ENCODE results near the gene BLCAP. TPM values are rescaled to one million over a fixed set of nuclear protein-coding genes. Genes with fewer than 3 reads are reported as not detected.

The BLCAP gene
- polyA plus RNA-seq, 10 donors, result 283 to 491 (median 416) TPM

DNA sequence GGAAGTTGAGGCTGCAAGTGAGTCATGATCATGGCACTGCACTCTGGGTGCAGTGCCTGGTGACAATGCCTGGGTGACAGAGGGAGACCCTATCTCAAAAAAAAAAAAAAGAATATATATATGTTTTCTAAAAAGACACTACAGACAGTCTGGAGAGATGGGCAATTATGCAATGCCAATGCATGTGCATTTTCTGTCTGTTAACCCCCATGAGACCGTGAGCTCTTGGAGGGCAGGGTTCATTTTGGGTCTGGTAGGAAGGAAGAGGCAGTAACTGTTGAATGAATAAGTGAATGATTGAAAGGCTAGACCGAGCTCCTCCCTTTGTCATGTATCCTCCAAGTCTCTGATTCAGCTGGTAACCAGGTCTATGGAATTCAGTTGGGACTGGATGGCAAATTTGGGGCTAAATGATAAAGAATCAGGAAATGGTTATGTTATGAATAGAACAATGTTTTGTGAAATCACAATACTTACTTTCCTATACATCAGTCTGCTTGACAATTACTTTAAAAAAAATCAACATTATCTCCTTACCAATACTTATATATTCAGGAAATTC is 5.6 kb upstream of the BLCAP start:
- no peak for DNase-seq

DNA sequence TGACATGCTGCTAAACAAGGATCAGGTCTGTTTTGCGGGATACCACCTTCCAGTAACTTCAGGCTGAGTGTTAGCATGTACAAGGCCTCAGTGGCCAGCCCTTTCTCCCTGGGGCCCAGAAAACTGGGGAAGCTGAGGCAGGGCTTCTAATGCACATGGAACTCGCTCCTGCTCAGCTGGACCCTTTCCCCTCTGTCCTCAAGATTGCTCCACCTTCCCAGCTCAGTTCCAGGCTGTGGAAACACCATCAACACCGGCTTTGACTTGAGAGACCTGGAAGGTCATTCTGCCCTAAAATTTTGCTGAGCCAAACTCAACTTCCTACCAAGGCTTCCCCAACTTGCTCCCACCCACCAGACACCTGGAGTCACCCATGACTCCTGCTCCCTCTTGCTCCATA is 4.2 kb upstream of the BLCAP start:
- no peak for DNase-seq

DNA sequence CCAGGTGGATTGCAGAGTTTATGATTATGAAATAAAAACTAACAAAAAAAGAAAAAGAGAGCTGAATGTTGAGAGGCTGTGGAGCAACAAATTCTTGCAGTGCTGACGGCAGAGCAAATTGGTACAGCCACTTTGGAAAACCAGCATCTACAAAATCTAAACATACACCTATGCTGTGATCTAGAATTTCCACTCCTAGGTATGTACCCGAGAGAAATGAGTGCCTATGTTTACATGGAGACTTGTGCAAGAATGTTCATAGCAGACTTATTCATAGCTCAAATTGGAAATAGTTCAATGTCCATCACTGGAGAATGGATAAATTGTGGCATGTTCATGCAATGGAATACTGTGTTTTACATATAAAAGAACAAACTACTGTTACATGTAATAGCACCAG is 3.0 kb upstream of the BLCAP start:
- DNase-seq, result no peak

DNA sequence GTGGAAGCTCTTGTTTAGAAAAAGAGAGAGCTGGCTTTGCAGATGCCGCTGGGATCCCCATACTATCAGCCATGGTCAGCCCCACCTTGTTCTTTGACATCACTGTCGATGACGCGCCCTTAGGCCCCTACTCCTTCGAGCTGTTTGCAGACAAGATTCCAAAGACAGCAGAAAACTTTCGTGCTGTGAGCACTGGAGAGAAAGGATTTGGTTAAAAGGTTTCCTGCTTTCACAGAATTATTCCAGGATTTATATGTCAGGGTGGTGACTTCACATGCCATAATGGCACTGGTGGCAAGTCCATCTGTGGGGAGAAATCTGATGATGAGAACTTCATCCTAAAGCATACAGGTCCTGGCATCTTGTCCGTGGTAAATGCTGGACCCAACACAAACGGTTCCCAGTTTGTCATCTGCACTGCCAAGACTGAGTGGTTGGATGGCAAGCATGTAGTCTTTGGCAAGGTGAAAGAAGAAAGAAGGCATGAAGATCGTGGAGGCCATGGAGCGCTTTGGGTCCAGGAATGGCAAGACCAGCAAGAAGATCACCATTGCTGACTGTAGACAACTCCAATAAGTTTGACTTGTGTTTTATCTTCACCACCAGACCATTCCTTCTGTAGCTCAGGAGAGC is 2.4 kb upstream of the BLCAP start:
- DNase-seq, result no peak

DNA sequence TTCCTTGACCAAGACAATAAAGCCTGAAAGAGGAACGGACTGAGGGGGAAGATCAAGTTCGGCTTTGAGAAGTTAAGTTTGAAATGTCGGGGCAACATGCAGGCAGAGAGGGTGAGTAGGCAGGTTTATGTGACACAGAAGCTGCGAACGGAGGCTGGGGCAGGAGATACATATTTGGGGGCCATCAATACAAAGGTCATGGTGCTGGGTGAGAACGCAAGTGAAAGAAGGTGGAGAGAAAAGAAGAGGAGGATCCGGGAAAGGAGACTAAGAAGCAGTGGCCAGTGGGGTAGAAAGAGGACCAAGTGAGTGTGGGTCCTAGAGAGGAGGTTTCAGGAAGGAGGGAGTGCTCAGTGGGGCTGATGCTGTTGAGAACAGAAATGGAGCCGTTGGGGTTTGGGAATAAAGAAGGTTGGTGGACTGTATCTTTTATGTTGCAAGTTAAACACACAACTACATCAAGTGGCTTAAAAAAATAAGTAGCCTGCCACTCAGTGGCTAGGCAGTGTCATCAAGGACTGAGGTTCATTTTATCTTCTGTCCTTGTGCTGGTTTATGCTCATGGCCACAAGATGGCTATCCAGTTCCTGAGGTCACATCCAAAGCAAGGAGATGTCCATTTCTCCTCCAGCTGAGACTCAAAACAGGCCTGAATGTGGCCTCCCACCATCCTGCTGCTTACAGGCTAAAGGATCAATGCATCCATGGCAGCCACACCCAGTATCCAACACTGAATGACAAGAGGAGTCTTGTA is 1.7 kb upstream of the BLCAP start:
- no peak for DNase-seq

DNA sequence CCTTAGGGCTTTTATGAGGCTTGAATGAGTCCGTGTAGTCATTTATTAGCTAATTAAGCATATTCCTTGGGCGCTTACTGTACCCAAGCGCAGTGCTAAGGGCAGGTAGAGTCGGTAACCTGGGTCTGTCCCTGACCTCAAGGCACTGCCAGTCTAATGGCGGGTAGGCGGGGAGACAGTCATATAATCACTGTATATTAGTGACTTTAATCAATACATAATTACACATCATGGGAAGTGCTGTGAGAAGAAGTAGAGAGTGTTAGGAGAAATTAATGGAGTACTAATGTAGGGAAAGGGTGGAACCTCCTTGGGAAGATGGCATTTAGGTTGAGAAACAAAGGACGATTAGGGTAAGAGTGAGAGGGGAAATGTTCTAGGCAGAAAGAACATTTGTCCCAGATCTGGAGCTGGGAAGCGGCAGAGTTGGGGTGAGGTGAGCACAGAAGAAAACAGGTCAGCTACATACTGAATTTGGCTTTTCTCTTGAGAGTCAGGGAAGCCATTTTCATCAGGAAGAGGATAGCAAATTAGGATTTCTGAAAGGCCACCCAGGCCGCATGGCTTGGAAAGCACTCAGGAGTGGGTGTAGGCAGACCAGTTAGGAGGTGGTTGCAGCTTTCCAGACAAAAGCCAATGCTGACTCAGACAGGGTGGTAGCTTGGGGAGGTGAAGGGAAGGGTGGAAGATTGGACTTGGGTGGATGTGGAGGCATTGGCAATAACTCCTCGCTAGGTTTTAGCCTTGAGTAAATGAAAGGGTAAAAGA is 954 bp upstream of the BLCAP start:
- DNase-seq, result no peak

DNA sequence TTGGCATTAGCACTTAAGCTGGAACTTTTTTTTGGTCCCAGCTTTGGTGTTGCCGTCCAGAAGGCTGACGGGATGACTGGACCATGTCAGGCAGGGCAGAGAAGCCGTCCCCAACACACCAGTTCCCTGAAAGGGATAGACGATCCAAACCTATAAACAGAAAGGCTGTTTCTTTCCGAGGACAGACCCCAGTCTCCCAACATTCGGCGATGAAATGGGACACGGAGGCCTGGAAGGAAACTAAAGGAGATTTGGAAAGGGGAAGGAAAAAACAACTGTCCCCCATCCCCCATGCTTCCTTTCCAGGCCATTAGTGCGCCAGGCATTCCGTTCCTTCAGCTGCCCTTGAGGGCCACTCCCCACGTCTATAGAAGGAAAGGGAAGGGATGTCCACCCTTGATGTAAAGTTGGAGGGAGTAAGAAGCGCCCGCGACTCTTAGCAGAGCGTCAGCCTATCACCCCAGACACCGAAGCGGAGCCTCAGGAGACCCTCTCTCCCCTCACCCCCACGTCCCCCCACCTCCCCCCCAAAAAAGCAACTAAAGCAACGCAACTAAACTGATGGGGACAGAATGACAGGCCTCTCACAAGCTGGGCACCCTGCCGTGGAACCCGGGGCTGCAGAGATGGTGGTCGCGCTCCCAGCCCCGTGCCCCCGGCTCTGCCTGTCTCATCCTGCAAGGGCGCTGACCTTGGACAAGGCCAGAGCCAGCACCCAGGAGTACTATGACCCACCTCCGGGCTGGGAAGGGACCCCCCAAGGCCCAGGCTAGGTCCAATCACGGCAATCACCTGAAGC is 638 bp downstream of the BLCAP start:
- DNase-seq, result peak in 1 of 3 donors; percentile 72

DNA sequence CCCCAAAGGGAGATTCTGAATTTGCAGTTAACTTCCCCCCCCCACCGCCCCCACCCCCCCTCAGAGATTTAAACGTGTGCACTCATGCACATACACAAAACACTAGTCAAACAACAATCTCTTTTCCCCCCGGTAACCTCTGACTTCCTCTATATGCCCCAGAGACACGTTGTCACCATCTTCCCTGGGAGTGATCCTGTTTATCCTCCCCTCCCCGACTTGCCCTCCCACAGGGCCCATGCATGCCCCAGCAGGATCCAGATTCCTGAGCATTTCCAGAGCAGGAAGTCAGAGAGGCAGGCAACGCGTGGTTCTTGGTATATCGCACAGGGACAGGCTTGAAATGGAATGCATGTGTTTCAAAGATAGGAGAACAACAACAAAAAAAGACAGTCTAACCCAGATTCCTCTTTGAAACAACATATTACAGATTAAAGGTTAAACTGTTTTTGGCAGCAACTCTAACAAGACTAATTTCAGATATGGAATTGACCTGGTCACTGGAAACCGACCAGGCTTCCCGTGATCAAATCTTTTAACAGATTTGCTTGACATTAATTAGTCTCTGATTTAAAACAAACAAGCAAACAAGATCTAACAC is 1.3 kb downstream of the BLCAP start:
- DNase-seq, result peak in 1 of 3 donors; percentile 49

DNA sequence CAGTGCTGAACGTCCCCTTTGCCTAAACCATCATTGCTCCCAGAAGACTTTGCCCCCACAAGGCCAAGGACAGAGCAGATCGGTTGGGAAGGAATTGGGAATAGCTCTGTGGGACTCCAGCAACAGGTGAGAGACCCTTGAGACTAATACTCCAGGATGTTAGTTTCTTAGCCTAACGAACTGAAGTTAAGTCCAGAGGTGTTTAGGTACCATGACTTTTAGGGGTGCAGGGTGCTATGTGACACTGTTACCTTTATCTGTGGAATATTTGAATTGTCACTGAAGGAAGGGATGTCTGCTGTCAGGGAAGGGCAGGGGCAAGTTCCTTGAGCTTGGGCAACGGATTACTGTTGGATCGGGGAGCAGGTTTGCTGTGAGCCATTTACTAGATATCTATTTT is 1.9 kb downstream of the BLCAP start:
- DNase-seq, result no peak

DNA sequence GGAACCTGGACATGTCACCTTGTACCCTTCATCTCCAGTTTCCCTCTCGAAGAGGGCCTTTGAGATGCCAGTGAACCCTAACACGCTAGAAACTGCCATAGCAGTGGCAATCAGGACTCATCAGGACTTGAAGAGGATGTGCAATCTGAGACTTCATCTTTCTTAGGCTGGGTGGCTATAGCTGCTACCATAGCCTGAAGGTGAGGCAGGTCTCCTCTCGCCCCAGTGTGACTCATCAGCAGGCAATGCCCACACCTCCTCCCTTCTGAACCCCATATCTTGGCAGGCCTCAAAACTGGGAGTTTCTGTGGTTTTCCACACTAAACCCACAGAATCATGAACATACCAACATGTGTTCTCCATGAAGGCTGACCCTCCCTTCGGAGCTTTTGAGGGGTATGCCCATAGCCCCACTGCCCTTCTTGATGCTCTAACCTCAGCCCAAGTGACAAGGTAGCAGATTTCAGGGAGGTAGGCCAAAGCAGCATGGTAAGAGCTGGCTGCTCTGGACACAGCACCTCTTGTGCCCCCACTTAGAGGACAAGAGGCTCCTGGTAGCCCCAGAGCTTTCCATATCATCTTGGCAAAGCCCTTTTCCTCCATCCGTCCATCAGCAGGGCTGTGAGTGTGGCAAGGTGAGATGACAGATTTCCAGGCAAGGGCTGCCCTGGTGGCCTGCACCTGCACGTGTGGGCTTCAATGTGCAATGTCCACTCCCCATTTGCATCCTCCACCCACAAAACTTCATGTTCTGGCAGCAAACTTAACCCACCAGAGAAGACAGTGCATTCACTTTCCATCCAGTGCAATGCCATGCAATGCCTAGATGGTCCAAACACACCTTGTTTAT is 2.6 kb downstream of the BLCAP start:
- no peak for DNase-seq

DNA sequence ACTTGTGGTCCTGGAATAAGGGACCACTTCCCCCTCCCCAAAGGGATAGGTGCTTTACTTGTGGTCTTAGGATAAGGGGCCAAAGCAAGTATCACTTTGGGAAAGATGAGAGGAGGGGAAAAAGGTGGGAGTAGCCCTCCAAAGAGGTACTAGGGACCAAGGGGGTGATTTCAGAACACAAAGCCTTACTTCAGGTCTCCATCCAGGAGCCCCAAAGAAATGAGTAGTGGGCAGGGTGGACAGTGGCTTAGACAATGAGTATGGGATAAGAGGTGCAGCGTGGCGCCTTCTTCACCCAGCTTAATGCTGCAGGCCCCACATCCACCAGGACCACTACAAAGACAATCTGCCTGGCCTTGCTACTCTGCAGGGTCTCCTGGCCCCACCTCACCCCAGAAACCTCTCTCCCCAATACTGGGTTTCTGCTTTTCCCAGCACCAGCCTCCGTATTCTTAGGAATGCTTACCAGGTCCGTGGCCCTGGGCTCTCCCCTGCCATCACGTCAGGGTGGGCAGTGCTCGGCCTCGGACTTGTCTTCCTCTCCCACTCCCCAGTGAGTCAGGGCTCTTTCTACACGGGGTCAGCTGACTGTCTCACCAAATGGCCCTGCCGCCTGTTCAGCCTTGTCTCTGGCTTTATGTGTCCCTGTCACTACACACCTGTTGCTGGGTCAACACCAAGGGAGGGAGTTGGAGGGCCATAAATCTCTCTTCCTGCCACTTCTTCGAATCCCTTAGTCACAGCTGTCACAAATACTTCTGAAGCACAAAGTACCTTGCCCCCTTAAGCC is 3.6 kb downstream of the BLCAP start:
- peak; percentile 58 to 82 (median 67) for DNase-seq

DNA sequence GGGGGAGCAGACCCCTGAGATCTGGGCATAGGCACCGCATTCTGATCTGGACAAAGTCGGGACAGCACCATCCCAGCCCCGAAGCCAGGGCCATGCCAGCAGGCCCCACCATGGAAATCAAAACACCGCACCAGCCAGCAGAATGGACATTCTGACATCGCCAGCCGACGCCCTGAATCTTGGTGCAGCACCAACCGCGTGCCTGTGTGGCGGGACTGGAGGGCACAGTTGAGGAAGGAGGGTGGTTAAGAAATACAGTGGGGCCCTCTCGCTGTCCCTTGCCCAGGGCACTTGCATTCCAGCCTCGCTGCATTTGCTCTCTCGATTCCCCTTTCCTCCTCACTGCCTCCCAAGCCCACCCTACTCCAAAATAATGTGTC is 4.7 kb downstream of the BLCAP start:
- no peak for DNase-seq

DNA sequence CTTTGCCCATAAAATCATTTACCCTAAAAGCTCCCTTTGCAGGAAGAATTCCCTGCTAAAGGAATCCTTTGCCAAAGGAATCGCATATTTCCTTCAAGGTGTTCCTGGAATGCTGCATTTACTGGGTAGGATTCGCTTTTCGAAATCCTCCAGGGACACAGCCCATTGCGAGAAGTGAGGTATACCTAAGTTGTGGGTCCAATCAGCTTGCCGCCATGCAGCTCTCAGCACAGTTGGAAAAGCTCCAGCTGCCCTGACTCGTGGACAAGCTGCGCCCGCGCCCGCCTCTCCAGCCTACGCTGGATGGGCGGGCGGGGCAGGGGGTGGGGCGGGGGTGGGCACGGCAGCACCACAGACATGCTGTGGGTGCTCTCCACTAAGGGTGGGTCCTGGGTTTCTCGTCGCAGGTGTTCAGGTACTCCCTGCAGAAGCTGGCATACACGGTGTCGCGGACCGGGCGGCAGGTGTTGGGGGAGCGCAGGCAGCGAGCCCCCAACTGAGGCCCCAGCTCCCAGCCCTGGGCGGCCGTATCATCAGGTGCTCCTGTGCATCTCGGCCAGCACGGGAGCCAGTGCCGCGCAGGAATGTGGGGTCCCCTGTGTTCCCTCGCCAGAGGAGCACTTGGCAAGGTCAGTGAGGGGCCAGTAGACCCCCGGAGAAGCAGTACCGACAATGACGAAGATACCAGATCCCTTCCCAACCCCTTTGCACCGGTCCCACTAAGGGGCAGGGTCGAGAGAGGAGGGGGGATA is 5.2 kb downstream of the BLCAP start:
- peak in 1 of 3 donors; percentile 66 for DNase-seq

DNA sequence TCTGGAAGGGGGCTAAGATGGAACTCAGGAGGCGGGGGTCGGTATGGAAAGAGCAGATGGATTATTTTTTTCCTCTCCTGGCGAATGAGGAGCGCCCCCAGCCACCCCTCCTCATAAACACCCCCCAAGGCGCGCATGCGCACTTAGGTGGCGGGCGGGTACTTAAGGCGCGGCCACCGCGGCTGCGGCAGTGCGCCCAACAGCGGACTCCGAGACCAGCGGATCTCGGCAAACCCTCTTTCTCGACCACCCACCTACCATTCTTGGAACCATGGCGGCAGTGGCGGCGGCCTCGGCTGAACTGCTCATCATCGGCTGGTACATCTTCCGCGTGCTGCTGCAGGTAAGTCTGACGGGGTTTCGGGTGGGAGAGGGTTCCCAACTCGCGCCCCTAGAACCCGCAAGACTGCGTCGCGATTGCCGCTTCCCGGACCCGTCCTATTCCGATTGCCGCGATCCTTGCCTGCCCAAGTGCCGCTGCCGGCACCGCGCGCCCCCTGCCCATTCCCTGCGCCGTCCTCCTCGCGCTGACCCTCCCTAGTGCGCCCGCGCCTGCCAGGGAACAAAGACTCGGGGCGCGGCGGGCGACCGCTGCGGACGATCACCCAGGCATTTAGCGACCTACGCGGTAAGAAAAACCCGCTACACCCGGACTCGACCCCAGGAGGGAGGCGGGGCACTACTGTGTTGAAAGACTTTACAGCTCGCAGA is 6.5 kb downstream of the BLCAP start, which contains the start of gene NNAT:
Gene NNAT (plus strand): TSS at position 190 of the 711 bp plus-strand sequence. CDS start 82 bp downstream, at position 272.
- peak in 1 of 3 donors; percentile 58 for DNase-seq

DNA sequence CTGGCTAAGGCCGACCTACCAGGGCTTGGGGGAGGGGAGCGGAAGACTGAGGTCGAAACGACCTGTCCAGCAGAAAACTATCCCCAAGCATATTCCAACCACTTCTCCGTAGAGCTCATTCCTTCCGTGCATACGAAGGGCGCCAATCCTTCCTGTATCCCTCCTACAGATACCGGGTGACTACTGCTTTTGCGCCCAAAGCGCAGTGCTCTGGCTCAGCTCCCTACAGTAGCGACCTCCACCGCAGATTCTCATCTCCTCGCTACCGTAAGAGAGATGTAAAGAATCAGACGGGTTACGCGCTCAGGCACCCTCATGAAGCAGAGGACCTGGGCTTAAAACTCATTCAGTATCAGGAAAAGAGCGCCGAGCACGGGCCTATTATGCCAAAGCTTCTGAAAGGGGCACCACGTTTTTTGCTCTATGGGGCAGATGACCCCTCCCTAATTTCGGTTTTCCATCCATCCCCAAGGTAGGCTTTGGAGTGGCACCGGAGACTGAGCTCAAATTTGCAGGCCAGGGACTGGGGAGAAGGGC is 7.2 kb downstream of the BLCAP start:
- no peak for DNase-seq

DNA sequence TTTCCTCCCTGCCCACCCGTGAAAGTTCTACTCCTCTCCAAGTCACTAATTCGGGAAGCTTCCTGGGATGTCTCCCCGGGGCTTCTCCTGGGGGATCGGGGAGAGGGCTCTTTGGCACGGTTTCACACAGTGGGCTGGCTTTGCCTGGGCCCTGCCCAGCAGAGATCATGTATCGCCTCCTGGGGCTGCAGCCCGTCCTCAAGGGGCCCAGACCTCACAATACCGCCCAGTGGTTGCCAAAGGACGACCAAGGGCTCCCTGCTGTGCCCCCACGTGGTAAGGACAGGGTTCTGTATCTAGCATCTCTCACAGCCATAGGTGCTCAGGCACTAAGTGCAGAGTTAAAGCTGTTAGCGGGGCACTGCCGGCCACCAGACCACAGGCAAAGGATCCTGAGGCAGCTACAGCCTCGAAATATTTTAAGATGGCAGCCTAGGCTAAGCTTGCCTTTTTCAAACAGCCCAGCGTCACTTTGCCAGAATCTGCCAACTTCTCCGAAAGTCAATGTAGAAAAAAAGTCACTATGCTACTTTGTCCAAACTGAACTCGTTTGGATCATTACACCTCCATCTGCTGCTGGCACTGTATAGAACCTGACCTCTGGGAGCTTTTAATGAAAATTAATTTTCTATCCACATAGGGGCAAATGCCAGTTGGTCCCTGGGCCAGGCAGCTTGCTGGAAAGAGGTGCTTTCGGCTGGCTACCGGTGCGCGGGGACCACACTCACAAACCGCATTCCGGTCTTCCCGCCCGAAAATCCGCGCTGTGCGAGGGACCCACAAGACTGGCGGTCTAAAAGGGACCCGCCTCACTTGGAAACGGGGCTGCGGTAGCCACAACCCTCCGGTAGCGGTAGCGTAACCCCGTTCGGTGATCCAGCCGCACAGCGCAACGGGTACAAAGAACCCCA is 7.9 kb downstream of the BLCAP start:
- DNase-seq, result peak in 1 of 3 donors; percentile 42

All from muscle of back (tissue), 11 donors.